Measurements from ENCODE around the gene ATOH8. TPM values are rescaled to one million over a fixed set of nuclear protein-coding genes. Genes with fewer than 3 reads are reported as not detected.
A peak's percentile ranks its signal among the peaks of the same experiment; 100 is the strongest.

Gene ATOH8
- total and polyA plus RNA-seq, 2 experiments from 2014 or later, result 12.7 to 50.1 TPM

- H4K20me1 ChIP-seq (ENCODE audit: insufficient read depth), result no peaks in the 10 kb centered on the region
- TF ChIP-seq EZH2phosphoT487 (IDR thresholded peaks at IDR 0.05; ENCODE audit: insufficient read depth, low read depth) (no peak), EZH2 (IDR thresholded peaks at IDR 0.05; ENCODE audit: insufficient read depth, poor library complexity, severe bottlenecking) (no peak)
- no peaks in the 10 kb centered on the region for H3K9me3 ChIP-seq (ENCODE audit: low read depth)
- H3K9ac ChIP-seq, result no peak overlapping the region
- H3F3A ChIP-seq (ENCODE audit: insufficient read depth), result peaks cover 12% of the 10 kb centered on the region; the same call in 1 of the 2 replicates
- in situ Hi-C loops (cut with MboI), result no loop called here
- peaks cover 16% of the 10 kb centered on the region for H3K4me1 ChIP-seq (ENCODE audit: insufficient read depth)
- H3K36me3 ChIP-seq (ENCODE audit: low read depth), result no peaks in the 10 kb centered on the region
- DNase-seq, result no peak
- no peak overlapping the region for H3K4me2 ChIP-seq (ENCODE audit: unreplicated experiment)
- H3K79me2 ChIP-seq (ENCODE audit: insufficient read depth), result no peaks in the 10 kb centered on the region
- no peaks in the 10 kb centered on the region for H3K9me2 ChIP-seq (ENCODE audit: insufficient read depth)
- H3K4me3 ChIP-seq, result no peak overlapping the region
- no peak overlapping the region for H3K27ac ChIP-seq
- no peak overlapping the region for H2AFZ ChIP-seq
- 94 to 97% methylated on average over 13 of the region's 13 CpGs for WGBS, 2 experiments (ENCODE audit: low coverage in 1 of 2, low lambda C conversion rate in 2 of 2, missing lambda C conversion rate in 2 of 2)
- no peaks in the 10 kb centered on the region for H3K27me3 ChIP-seq (replicated peaks; ENCODE audit: insufficient read depth)
These were observed 37.4 kb upstream of the ATOH8 start for GRCh38 chr2:85716346-85716914.

GRCh38 chr2:85717308-85718008 lies 36.3 kb upstream of the ATOH8 start:
- no peak overlapping the region for H3K4me3 ChIP-seq
- no peaks in the 10 kb centered on the region for H3K27me3 ChIP-seq (replicated peaks; ENCODE audit: insufficient read depth)
- H3K79me2 ChIP-seq (ENCODE audit: insufficient read depth), result no peaks in the 10 kb centered on the region
- no peak overlapping the region for H2AFZ ChIP-seq
- H3K9ac ChIP-seq, result peak overlapping the region; percentile 24; the same call in 1 of the 2 replicates
- no peak for TF ChIP-seq EZH2 (IDR thresholded peaks at IDR 0.05; ENCODE audit: insufficient read depth, poor library complexity, severe bottlenecking)
- TF ChIP-seq EZH2phosphoT487 (IDR thresholded peaks at IDR 0.05; ENCODE audit: insufficient read depth, low read depth), result 0 out of 2 replicates have a peak, but pooled peaks have one; percentile 45
- WGBS, 2 experiments (ENCODE audit: low coverage in 1 of 2, low lambda C conversion rate in 2 of 2, missing lambda C conversion rate in 2 of 2), result 10 to 11% methylated on average over 15 of the region's 15 CpGs
- peak; percentile 90 for DNase-seq
- no peaks in the 10 kb centered on the region for H3K36me3 ChIP-seq (ENCODE audit: low read depth)
- in situ Hi-C loops (cut with MboI), result no loop called here
- no peaks in the 10 kb centered on the region for H4K20me1 ChIP-seq (ENCODE audit: insufficient read depth)
- peaks cover 12% of the 10 kb centered on the region; the same call in 1 of the 2 replicates for H3F3A ChIP-seq (ENCODE audit: insufficient read depth)
- H3K4me2 ChIP-seq (ENCODE audit: unreplicated experiment), result peak overlapping the region; percentile 60
- H3K27ac ChIP-seq, result peak overlapping the region; percentile 39
- no peaks in the 10 kb centered on the region for H3K9me3 ChIP-seq (ENCODE audit: low read depth)
- H3K4me1 ChIP-seq (ENCODE audit: insufficient read depth), result peaks cover 16% of the 10 kb centered on the region
- no peaks in the 10 kb centered on the region for H3K9me2 ChIP-seq (ENCODE audit: insufficient read depth)

- H3K79me2 ChIP-seq (ENCODE audit: insufficient read depth), result no peaks in the 10 kb centered on the region
- DNase-seq, result no peak
- H3K36me3 ChIP-seq (ENCODE audit: low read depth), result no peaks in the 10 kb centered on the region
- WGBS, 2 experiments (ENCODE audit: low coverage in 1 of 2, low lambda C conversion rate in 2 of 2, missing lambda C conversion rate in 2 of 2), result 37 to 44% methylated on average over 7 of the region's 7 CpGs
- no peak overlapping the region for H3K4me3 ChIP-seq
- H3K27ac ChIP-seq, result no peak overlapping the region
- H3K27me3 ChIP-seq (replicated peaks; ENCODE audit: insufficient read depth), result no peaks in the 10 kb centered on the region
- no peak overlapping the region for H2AFZ ChIP-seq
- H3F3A ChIP-seq (ENCODE audit: insufficient read depth), result peaks cover 12% of the 10 kb centered on the region; the same call in 1 of the 2 replicates
- no peaks in the 10 kb centered on the region for H3K9me3 ChIP-seq (ENCODE audit: low read depth)
- H3K4me1 ChIP-seq (ENCODE audit: insufficient read depth), result peaks cover 14% of the 10 kb centered on the region
- no peaks in the 10 kb centered on the region for H4K20me1 ChIP-seq (ENCODE audit: insufficient read depth)
- in situ Hi-C loops (cut with MboI), result no loop called here
- no peak overlapping the region for H3K9ac ChIP-seq
- no peaks in the 10 kb centered on the region for H3K9me2 ChIP-seq (ENCODE audit: insufficient read depth)
- peak overlapping the region; percentile 60 for H3K4me2 ChIP-seq (ENCODE audit: unreplicated experiment)
- 0 out of 2 replicates have a peak, but pooled peaks have one; percentile 3 for TF ChIP-seq EZH2phosphoT487 (IDR thresholded peaks at IDR 0.05; ENCODE audit: insufficient read depth, low read depth)
- no peak for TF ChIP-seq EZH2 (IDR thresholded peaks at IDR 0.05; ENCODE audit: insufficient read depth, poor library complexity, severe bottlenecking)
These were observed 35.8 kb upstream of the ATOH8 start for GRCh38 chr2:85718009-85718391.

- Histone ChIP-seq H2AFZ (no peak overlapping the region), H3K27me3 (replicated peaks; ENCODE audit: insufficient read depth) (no peaks in the 10 kb centered on the region), H3K27ac (no peak overlapping the region), H3K9me3 (ENCODE audit: low read depth) (no peaks in the 10 kb centered on the region), H3F3A (ENCODE audit: insufficient read depth) (peaks cover 12% of the 10 kb centered on the region; the same call in 1 of the 2 replicates), H4K20me1 (ENCODE audit: insufficient read depth) (no peaks in the 10 kb centered on the region), H3K4me3 (no peak overlapping the region), H3K4me1 (ENCODE audit: insufficient read depth) (peaks cover 11% of the 10 kb centered on the region), H3K9me2 (ENCODE audit: insufficient read depth) (no peaks in the 10 kb centered on the region), H3K4me2 (ENCODE audit: unreplicated experiment) (no peak overlapping the region), H3K79me2 (ENCODE audit: insufficient read depth) (no peaks in the 10 kb centered on the region), H3K36me3 (ENCODE audit: low read depth) (no peaks in the 10 kb centered on the region), H3K9ac (no peak overlapping the region)
- no peak for TF ChIP-seq EZH2 (IDR thresholded peaks at IDR 0.05; ENCODE audit: insufficient read depth, poor library complexity, severe bottlenecking)
- no peak for TF ChIP-seq EZH2phosphoT487 (IDR thresholded peaks at IDR 0.05; ENCODE audit: insufficient read depth, low read depth)
- 89 to 92% methylated on average over 10 of the region's 10 CpGs for WGBS, 2 experiments (ENCODE audit: low coverage in 1 of 2, low lambda C conversion rate in 2 of 2, missing lambda C conversion rate in 2 of 2)
- no peak for DNase-seq
- in situ Hi-C loops (cut with MboI), result no loop called here
These were observed 34.8 kb upstream of the ATOH8 start for GRCh38 chr2:85718885-85719492.

Measured in GM23248 (cell line).